HUES48 (cell line): ENCODE measurements around the gene SH3BGRL2.
A peak's percentile ranks its signal among the peaks of the same experiment; 100 is the strongest.
"Not testable (repeated sequence)": the region's sequence is repeated elsewhere in the genome, so short reads cannot be mapped to it uniquely, and the experiment has no call there.

Experiments
- H3K27ac ChIP-seq: one replicate; pipeline ENCODE4 v1.7.0; 2013; ENCODE audit warnings: low read depth, low read length, inconsistent platforms
- H3K27me3 ChIP-seq: 2 replicates; pipeline ENCODE4 v1.6.1; 2013; ENCODE audit warnings: mild to moderate bottlenecking, low read length; ENCODE audit not compliant: control insufficient read depth, insufficient read depth
- H3K36me3 ChIP-seq: 2 replicates; pipeline ENCODE4 v1.6.1; 2013; ENCODE audit warnings: low read length; ENCODE audit not compliant: control insufficient read depth, insufficient read depth
- H3K4me1 ChIP-seq: 2 replicates; pipeline ENCODE4 v1.6.1; 2013; ENCODE audit warnings: mild to moderate bottlenecking, low read length; ENCODE audit not compliant: control insufficient read depth, insufficient read depth
- H3K4me3 ChIP-seq: 2 replicates; pipeline ENCODE4 v1.5.1; 2013; ENCODE audit warnings: mild to moderate bottlenecking, low read depth, low read length
- H3K9ac ChIP-seq: 2 replicates; pipeline ENCODE4 v1.6.1; 2013; ENCODE audit warnings: mild to moderate bottlenecking, low read depth, low read length, moderate library complexity
- H3K9me3 ChIP-seq: 2 replicates; pipeline ENCODE4 v1.6.1; 2013; ENCODE audit warnings: low read length; ENCODE audit not compliant: control insufficient read depth, insufficient read depth

SH3BGRL2 gene

DNA sequence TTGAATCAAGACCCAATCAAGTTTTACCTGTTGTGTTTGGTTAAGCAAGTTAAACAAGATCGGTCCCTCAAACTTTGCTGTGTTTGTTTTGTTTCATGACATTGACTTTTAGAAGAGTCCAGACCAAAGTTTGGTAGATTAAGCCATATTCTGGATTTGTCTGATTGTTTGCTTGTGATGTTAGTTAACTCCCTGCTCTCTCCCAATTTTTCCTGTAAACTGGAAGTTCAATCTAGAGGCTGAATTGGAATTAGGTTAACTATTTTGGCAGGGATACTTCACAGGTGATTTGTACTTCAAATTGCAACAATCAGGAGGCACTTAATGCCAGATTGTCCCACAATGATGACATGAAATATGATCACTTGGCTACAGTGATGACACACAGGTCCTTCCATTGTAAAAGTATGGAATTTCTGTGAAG is 13.6 kb upstream of the SH3BGRL2 start:
- Histone ChIP-seq H3K9me3 (no peaks in the 10 kb centered on the region), H3K27ac (no peak overlapping the region), H3K4me1 (no peaks in the 10 kb centered on the region), H3K9ac (no peak overlapping the region), H3K36me3 (no peaks in the 10 kb centered on the region), H3K27me3 (no peaks in the 10 kb centered on the region), H3K4me3 (no peak overlapping the region)

DNA sequence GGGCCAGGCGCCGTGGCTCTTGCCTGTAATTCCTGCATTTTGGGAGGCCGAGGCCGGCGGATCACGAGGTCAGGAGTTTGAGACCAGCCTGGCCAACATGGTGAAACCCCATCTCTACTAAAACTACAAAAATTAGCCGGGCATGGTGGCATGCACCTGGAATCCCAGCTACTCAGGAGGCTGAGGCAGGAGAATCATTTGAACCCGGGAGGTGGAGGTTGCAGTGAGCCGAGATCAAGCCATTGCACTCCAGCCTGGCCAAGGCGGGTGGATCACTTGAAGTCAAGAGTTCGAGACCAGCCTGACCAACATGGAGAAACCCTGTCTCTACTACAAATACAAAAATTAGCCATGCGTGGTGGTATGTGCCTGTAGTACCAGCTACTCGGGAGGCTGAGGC is 12.7 kb upstream of the SH3BGRL2 start:
- not testable (repeated sequence) for H3K27me3 ChIP-seq, H3K9me3 ChIP-seq, H3K36me3 ChIP-seq, H3K9ac ChIP-seq, H3K4me3 ChIP-seq, H3K4me1 ChIP-seq, H3K27ac ChIP-seq

DNA sequence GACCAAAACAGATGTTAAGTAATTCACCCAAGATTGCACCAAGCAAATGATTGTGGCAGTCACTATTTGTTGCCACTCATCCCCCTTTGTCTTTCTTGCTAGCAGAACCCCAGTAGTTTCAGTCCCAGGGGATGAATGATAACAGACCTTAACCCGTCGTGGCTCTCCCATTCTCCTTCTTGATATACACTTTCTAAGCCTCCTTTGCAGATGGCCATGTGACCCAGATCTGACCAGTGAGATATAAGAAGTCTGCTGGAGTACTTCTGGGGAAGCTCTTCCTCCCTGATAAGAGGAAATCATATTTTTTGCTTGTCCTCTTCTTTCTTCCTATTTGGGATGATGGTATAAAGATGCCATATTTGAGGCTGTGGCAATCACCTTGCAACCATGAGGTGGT is 9.6 kb upstream of the SH3BGRL2 start:
- Histone ChIP-seq H3K4me1 (no peaks in the 10 kb centered on the region), H3K36me3 (no peaks in the 10 kb centered on the region), H3K9me3 (no peaks in the 10 kb centered on the region), H3K4me3 (no peak overlapping the region), H3K9ac (no peak overlapping the region), H3K27me3 (no peaks in the 10 kb centered on the region), H3K27ac (no peak overlapping the region)

- H3K36me3 ChIP-seq = no peaks in the 10 kb centered on the region
- H3K9me3 ChIP-seq = no peaks in the 10 kb centered on the region
- no peak overlapping the region for H3K9ac ChIP-seq
- no peaks in the 10 kb centered on the region for H3K4me1 ChIP-seq
- H3K27ac ChIP-seq = no peak overlapping the region
- H3K4me3 ChIP-seq = no peak overlapping the region
- no peaks in the 10 kb centered on the region for H3K27me3 ChIP-seq
These were observed 8.8 kb upstream of the SH3BGRL2 start for GRCh38 chr6:79622364-79622763.

DNA sequence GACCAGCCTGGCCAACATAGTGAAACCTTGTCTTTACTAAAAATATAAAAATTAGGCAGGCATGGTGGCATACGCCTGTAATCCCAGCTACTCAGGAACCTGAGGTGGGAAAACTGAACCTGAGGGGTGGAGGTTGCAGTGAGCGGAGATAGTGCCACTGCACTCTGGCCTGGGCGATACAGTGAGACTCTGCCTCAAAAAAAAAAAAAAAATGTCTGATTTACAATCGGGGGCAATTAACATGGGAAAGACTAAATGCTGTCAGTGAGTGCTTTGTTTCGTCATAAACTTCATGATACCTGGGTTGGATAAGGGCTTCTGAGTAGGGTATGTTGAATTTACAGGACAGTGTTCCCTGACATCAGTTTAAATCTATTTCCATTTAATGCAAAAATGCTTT is 8.0 kb upstream of the SH3BGRL2 start:
- Histone ChIP-seq H3K27me3 (no peaks in the 10 kb centered on the region), H3K36me3 (no peaks in the 10 kb centered on the region), H3K4me3 (no peak overlapping the region), H3K4me1 (no peaks in the 10 kb centered on the region), H3K9me3 (no peaks in the 10 kb centered on the region), H3K27ac (no peak overlapping the region), H3K9ac (no peak overlapping the region)

- peaks cover 10% of the 10 kb centered on the region for H3K27me3 ChIP-seq
- H3K27ac ChIP-seq = no peak overlapping the region
- no peak overlapping the region for H3K9ac ChIP-seq
- H3K9me3 ChIP-seq = no peaks in the 10 kb centered on the region
- H3K36me3 ChIP-seq = no peaks in the 10 kb centered on the region
- no peak overlapping the region for H3K4me3 ChIP-seq
- H3K4me1 ChIP-seq = peaks cover 6% of the 10 kb centered on the region
These were observed 5.4 kb upstream of the SH3BGRL2 start for GRCh38 chr6:79625746-79626145.

GRCh38 chr6:79626811-79627210 is 4.3 kb upstream of the SH3BGRL2 start:
- no peaks in the 10 kb centered on the region for H3K9me3 ChIP-seq
- peaks cover 11% of the 10 kb centered on the region for H3K27me3 ChIP-seq
- peaks cover 6% of the 10 kb centered on the region for H3K4me1 ChIP-seq
- no peak overlapping the region for H3K27ac ChIP-seq
- H3K4me3 ChIP-seq = no peak overlapping the region
- H3K36me3 ChIP-seq = no peaks in the 10 kb centered on the region
- H3K9ac ChIP-seq = no peak overlapping the region

GRCh38 chr6:79627422-79627821 is 3.7 kb upstream of the SH3BGRL2 start:
- Histone ChIP-seq H3K9ac (no peak overlapping the region), H3K9me3 (no peaks in the 10 kb centered on the region), H3K36me3 (no peaks in the 10 kb centered on the region), H3K4me3 (no peak overlapping the region), H3K4me1 (peaks cover 6% of the 10 kb centered on the region), H3K27ac (no peak overlapping the region), H3K27me3 (peaks cover 11% of the 10 kb centered on the region)

DNA sequence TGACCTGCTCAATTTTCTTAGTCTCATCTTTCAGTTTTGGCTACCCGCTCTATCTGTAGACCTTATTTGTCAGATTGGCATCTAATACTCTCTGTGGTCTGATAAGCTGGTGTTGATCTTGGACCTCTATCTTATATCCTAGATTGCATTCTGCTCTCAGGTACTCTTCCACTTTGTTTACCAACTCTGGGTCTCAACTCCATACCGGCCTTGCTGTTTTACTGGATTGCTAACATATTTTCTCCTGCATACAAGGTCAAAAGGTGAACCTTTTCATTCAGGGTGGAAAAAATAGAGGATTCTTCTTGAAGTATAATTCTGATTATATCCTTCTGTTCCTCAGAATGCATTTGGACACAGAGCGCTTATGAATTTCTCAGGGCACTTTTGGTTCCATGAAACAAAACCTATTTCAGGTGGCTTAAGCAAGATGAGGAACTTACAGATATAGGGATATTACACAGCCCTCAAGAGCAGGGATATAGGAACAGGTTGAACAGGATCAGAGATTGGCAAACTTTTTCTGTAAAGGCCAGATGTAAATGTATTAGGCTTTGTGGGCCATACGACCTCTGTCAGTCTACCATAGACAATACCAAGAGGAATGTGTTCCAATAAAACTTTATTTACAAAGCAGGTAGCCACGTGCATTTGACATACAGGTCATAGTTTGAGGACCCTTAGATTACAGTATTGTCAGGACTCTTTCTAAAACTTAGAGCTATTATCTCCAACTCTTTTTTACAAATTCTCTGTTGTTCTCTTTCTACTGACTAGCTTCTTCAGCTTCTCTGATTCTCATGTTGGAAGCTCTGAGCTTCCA is 2.5 kb upstream of the SH3BGRL2 start:
- H3K9me3 ChIP-seq = no peaks in the 10 kb centered on the region
- no peaks in the 10 kb centered on the region for H3K36me3 ChIP-seq
- H3K27me3 ChIP-seq = peaks cover 11% of the 10 kb centered on the region
- no peak overlapping the region for H3K9ac ChIP-seq
- peaks cover 9% of the 10 kb centered on the region for H3K4me1 ChIP-seq
- H3K4me3 ChIP-seq = no peak overlapping the region
- no peak overlapping the region for H3K27ac ChIP-seq

GRCh38 chr6:79630380-79630882 is 698 bp upstream of the SH3BGRL2 start:
- peaks cover 11% of the 10 kb centered on the region for H3K27me3 ChIP-seq
- peaks cover 9% of the 10 kb centered on the region for H3K4me1 ChIP-seq
- no peaks in the 10 kb centered on the region for H3K36me3 ChIP-seq
- no peak overlapping the region for H3K27ac ChIP-seq
- peak overlapping the region; percentile 88 for H3K4me3 ChIP-seq
- no peaks in the 10 kb centered on the region for H3K9me3 ChIP-seq
- no peak overlapping the region for H3K9ac ChIP-seq

DNA sequence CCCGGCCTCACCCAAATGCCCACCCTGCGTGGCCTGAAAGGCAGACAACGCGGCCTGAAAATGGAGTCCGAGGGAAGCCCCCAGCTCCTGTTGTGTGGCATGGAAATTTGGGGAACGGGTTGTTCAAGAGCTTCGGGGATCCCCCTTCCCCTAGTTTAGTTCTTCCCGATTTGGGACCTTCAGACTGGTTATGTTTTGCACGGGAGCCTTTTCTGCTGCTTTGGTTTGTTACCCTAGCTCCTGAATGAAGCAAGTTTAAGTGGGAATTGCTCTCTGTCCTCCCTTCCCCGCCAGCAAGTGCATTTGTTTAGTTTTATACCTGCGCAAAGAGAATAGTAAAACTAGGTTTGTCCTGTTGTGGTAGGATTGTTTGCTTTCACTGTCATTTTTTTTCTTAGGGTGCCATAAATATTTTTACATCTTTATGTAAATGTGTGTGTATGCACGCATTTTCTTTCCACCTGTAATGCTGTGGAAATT is 604 bp downstream of the SH3BGRL2 start:
- Histone ChIP-seq H3K9ac (peak overlapping the region; percentile 79), H3K4me3 (peak overlapping the region; percentile 88), H3K36me3 (no peaks in the 10 kb centered on the region), H3K4me1 (peaks cover 9% of the 10 kb centered on the region), H3K27ac (no peak overlapping the region), H3K27me3 (peaks cover 11% of the 10 kb centered on the region), H3K9me3 (no peaks in the 10 kb centered on the region)
